GM12872 (cell line): ENCODE data around the gene ADAMTS14.

ENCODE experiments used
- CTCF ChIP-seq: IDR thresholded peaks from 3 replicates; pipeline ENCODE4 v1.5.1; 2011; ENCODE audit warnings: low read depth, mild to moderate bottlenecking, low read length, moderate library complexity; ENCODE audit not compliant: insufficient read depth

Gene ADAMTS14

GRCh38 chr10:70769121-70769520 lies 96.8 kb downstream of the ADAMTS14 start:
- TF ChIP-seq CTCF, result no peak

- no peak for TF ChIP-seq CTCF
These were observed 97.7 kb downstream of the ADAMTS14 start for GRCh38 chr10:70770001-70770400.

GRCh38 chr10:70771311-70772194 lies 99.2 kb downstream of the ADAMTS14 start:
- no peak for TF ChIP-seq CTCF

- TF ChIP-seq CTCF, result no peak
These were observed 100.3 kb downstream of the ADAMTS14 start for GRCh38 chr10:70772627-70773026.

GRCh38 chr10:70773461-70773860 lies 101.2 kb downstream of the ADAMTS14 start:
- no peak for TF ChIP-seq CTCF

- no peak for TF ChIP-seq CTCF
These were observed 101.9 kb downstream of the ADAMTS14 start for GRCh38 chr10:70773965-70774809.

GRCh38 chr10:70774810-70775678 lies 102.7 kb downstream of the ADAMTS14 start:
- TF ChIP-seq CTCF, result no peak
